B cell (primary cell): ENCODE measurements around the gene KRT27. TPM values are rescaled to one million over a fixed set of nuclear protein-coding genes. Genes with fewer than 3 reads are reported as not detected.

Source experiments
- ATAC-seq: fragments of 200-7000 bp; cut with Tn5 transposase; one replicate; pipeline ENCODE4 v1.10.0; 2021; ENCODE audit warnings: low read depth, mild to moderate bottlenecking, moderate number of reproducible peaks, moderate library complexity
- CTCF ChIA-PET: fragments of 350-600 bp; sonication (Branson Sonifier 250); formaldehyde crosslinking; loops from one replicate; lab custom pipeline; 2021; ENCODE audit warnings: antibody characterized with exemption, inconsistent platforms; lab: Charles Lee
- POLR2A ChIA-PET: fragments of 350-600 bp; sonication (Branson Sonifier 250); formaldehyde crosslinking; loops from one replicate; lab custom pipeline; 2021; ENCODE audit warnings: antibody characterized with exemption; lab: Charles Lee
- DNase-seq: peaks from one replicate; pipeline ENCODE4 v3.0.0; 2013
- H2AFZ ChIP-seq: 2 replicates; pipeline ENCODE4 v1.6.1; 2012; ENCODE audit warnings: mild to moderate bottlenecking, low read depth, low read length; ENCODE audit not compliant: insufficient read depth, poor library complexity, severe bottlenecking
- H3K27ac ChIP-seq, 2 donors: 1 replicate in 1 of 2; 2 replicates in 1 of 2; pipeline ENCODE4 v1.5.1; 2012 to 2013; ENCODE audit warnings: low read length in 2 of 2, mild to moderate bottlenecking in 2 of 2, moderate library complexity in 1 of 2
- H3K27me3 ChIP-seq, 4 experiments: fragments of 200-600 bp in 1 of 4; sonication (generic) in 1 of 4; replicated peaks in 1 of 4; 1 replicate in 2 of 4; 2 replicates in 2 of 4; pipeline versions ENCODE4 v1.6.1 to v1.7.0; 2013 to 2016; ENCODE audit warnings: low read length in 3 of 4, mild to moderate bottlenecking in 2 of 4, mixed read lengths in 1 of 4, moderate library complexity in 1 of 4; ENCODE audit not compliant: insufficient read depth in 4 of 4, control insufficient read depth in 3 of 4; ENCODE audit errors: control extremely low read depth in 1 of 4
- H3K36me3 ChIP-seq, 2 experiments: replicated peaks in 1 of 2; 1 replicate in 1 of 2; 2 replicates in 1 of 2; pipeline versions ENCODE4 v1.6.1 to v1.7.1; 2013; ENCODE audit warnings: low read length in 1 of 2; ENCODE audit not compliant: insufficient read depth in 2 of 2, control insufficient read depth in 1 of 2; ENCODE audit errors: control extremely low read depth in 1 of 2, extremely low read depth in 1 of 2
- H3K4me1 ChIP-seq, 2 donors: fragments of 200-600 bp in 1 of 2; sonication (generic) in 1 of 2; 1 replicate in 1 of 2; 2 replicates in 1 of 2; pipeline versions ENCODE4 v1.5.1 to v1.6.1; 2013 to 2017; ENCODE audit warnings: low read length in 2 of 2; ENCODE audit not compliant: control insufficient read depth in 2 of 2, insufficient read depth in 2 of 2
- H3K4me2 ChIP-seq: replicated peaks from 2 replicates; pipeline ENCODE3; 2012; ENCODE audit warnings: mild to moderate bottlenecking, low read depth, low read length; ENCODE audit not compliant: poor library complexity, severe bottlenecking
- H3K4me3 ChIP-seq, 5 experiments: fragments of 200-600 bp in 1 of 5; sonication (generic) in 1 of 5; 1 replicate in 3 of 5; 2 replicates in 2 of 5; pipeline versions ENCODE4 v1.5.1 to v1.7.0; 2011 to 2016; ENCODE audit warnings: low read length in 4 of 5, mild to moderate bottlenecking in 4 of 5, low read depth in 2 of 5, control low read depth in 1 of 5, moderate library complexity in 1 of 5; ENCODE audit not compliant: insufficient read depth in 1 of 5; ENCODE audit errors: control extremely low read depth in 1 of 5, extremely low read depth in 1 of 5
- H3K79me2 ChIP-seq: fragments of 200-600 bp; sonication (generic); one replicate; pipeline ENCODE4 v1.6.0; 2016; ENCODE audit warnings: low read length; ENCODE audit not compliant: control insufficient read depth, insufficient read depth
- H3K9ac ChIP-seq: fragments of 200-600 bp; sonication (generic); 2 replicates; pipeline ENCODE4 v1.6.1; 2017; ENCODE audit warnings: mild to moderate bottlenecking, low read length, moderate library complexity
- H3K9me3 ChIP-seq, 3 donors: one replicate each; pipeline versions ENCODE4 v1.6.1 to v1.7.1; 2013; ENCODE audit warnings: low read length in 2 of 3; ENCODE audit not compliant: control insufficient read depth in 2 of 3, insufficient read depth in 1 of 3; ENCODE audit errors: control extremely low read depth in 1 of 3
- H4K20me1 ChIP-seq: 2 replicates; pipeline ENCODE4 v1.6.0; 2012; ENCODE audit warnings: mild to moderate bottlenecking, low read length; ENCODE audit not compliant: insufficient read depth, control insufficient read depth, poor library complexity, severe bottlenecking
- H3K27ac Mint-ChIP-seq: one replicate; pipeline ENCODE4 v1.8.0; 2021; ENCODE audit warnings: mixed read lengths
- H3K27me3 Mint-ChIP-seq: one replicate; pipeline ENCODE4 v1.8.0; 2021; ENCODE audit warnings: mixed read lengths
- H3K4me1 Mint-ChIP-seq: one replicate; pipeline ENCODE4 v1.8.0; 2021; ENCODE audit warnings: mixed read lengths
- H3K4me3 Mint-ChIP-seq: one replicate; pipeline ENCODE4 v1.8.0; 2021; ENCODE audit warnings: mixed read lengths
- H3K9me3 Mint-ChIP-seq: one replicate; pipeline ENCODE4 v1.8.0; 2022; ENCODE audit warnings: mixed read lengths; ENCODE audit not compliant: insufficient read depth
- EZH2 ChIP-seq: IDR thresholded peaks from 2 replicates; pipeline ENCODE4 v1.6.1; 2012; ENCODE audit warnings: borderline replicate concordance, low read depth, mild to moderate bottlenecking, moderate library complexity, low read length; ENCODE audit not compliant: insufficient read depth, poor library complexity, severe bottlenecking
- WGBS: methylation state at CpG from one replicate; pipeline ENCODE4 v1.1.5; 2013; ENCODE audit warnings: missing lambda C conversion rate; ENCODE audit not compliant: insufficient coverage; 5-methylcytosine and 5-hydroxymethylcytosine counted together
- intact Hi-C: fragments of 100-400 bp; cut with micrococcal nuclease; formaldehyde crosslinking; loops from one replicate; pipeline ENCODE4 v1.10.0; 2022
- polyA plus RNA-seq: library from polyadenylated mRNA; depleted of rRNA; stranded (reverse); fragments of >200 nt; gene quantifications from 2 replicates; pipeline ENCODE4 v1.2.3, GENCODE V29; 2012
- total RNA-seq, 2 donors: library from RNA; stranded (reverse); fragments of 120-200 nt in 1 of 2; gene quantifications; 1 replicate in 1 of 2; 2 replicates in 1 of 2; pipeline versions ENCODE4 v1.2.3 to v1.2.4, GENCODE V29; 2013 to 2022
- TF ChIP-seq, protein P1 (sequence below): fragments of 200-600 bp; IDR thresholded peaks from one replicate; pipeline ENCODE4 v1.8.0; 2022; ENCODE audit warnings: antibody characterized with exemption, mild to moderate bottlenecking

KRT27 gene
- total and polyA plus RNA-seq, 2 donors (not counting 1 experiment from before 2014, with no cell fraction given) = not detected

DNA sequence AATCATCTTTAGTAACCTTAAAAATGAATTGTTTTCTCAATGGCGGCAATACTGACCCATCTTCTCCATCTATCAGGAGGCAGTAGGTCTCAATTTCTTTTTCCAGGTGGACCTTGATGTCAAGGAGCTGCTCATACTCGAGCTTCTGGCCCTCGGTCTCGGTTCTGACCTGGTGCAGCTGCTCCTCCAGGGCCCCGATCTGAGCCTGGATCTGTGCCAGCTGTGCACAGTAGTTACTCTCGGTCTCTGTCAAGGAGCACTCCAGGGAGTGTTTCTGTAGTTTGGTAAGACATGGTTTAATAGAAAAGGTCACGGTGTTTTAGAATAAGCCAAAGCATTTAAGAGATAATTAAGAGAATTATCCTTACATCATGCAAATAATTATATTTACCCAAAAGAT, 4.9 kb downstream of the KRT27 start:
- peaks cover 5 to 7% of the 10 kb centered on the region in 2 donors for H3K4me1 ChIP-seq
- DNase-seq (no peak), ATAC-seq (no peak)
- peaks cover 0 to 19% (median 16%) of the 10 kb centered on the region in 4 experiments for H3K27me3 ChIP-seq
- H3K36me3 ChIP-seq = no peaks in the 10 kb centered on the region
- no peak overlapping the region for H2AFZ ChIP-seq
- TF ChIP-seq, protein P1, sequence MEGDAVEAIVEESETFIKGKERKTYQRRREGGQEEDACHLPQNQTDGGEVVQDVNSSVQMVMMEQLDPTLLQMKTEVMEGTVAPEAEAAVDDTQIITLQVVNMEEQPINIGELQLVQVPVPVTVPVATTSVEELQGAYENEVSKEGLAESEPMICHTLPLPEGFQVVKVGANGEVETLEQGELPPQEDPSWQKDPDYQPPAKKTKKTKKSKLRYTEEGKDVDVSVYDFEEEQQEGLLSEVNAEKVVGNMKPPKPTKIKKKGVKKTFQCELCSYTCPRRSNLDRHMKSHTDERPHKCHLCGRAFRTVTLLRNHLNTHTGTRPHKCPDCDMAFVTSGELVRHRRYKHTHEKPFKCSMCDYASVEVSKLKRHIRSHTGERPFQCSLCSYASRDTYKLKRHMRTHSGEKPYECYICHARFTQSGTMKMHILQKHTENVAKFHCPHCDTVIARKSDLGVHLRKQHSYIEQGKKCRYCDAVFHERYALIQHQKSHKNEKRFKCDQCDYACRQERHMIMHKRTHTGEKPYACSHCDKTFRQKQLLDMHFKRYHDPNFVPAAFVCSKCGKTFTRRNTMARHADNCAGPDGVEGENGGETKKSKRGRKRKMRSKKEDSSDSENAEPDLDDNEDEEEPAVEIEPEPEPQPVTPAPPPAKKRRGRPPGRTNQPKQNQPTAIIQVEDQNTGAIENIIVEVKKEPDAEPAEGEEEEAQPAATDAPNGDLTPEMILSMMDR = no peak
- no peak for TF ChIP-seq EZH2
- no peaks in the 10 kb centered on the region for H3K79me2 ChIP-seq
- H3K4me3 ChIP-seq = no peak overlapping the region
- POLR2A ChIA-PET = no interaction called here
- WGBS = 92% methylated on average over 5 of the region's 7 CpGs
- H3K9me3 ChIP-seq = peaks cover 0 to 5% (median 0%) of the 10 kb centered on the region in 3 donors
- peaks cover 70% of the 10 kb centered on the region for H3K27me3 Mint-ChIP-seq
- intact Hi-C loops = no loop called here
- H3K9me3 Mint-ChIP-seq = no peaks in the 10 kb centered on the region
- no peaks in the 10 kb centered on the region for H4K20me1 ChIP-seq
- CTCF ChIA-PET = no interaction called here
- H3K9ac ChIP-seq = no peak overlapping the region
- no peak overlapping the region for H3K4me3 Mint-ChIP-seq
- no peak overlapping the region for H3K27ac Mint-ChIP-seq
- no peak overlapping the region for H3K4me2 ChIP-seq
- no peak overlapping the region for H3K27ac ChIP-seq
- H3K4me1 Mint-ChIP-seq = peaks cover 2% of the 10 kb centered on the region

DNA sequence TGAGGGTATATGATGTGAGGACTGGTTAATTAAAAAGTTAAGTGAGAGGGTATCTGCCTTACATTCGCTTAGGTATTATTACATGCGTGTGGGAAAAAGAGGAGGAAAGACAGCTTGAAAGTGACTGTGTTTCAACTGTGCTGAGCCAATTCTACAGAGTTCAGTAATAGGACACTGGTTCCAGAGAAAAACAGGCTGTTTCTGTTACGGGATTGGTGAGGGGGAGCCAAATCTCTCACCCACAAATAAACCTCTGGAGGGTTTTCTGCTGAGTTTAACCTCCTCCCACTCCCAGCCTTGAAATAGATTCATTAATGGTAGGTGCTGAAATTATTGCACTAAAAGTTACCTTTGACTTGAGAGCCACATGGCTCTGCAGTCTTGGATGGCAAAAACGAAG, 6.4 kb downstream of the KRT27 start:
- no peak overlapping the region for H3K27ac Mint-ChIP-seq
- no peak overlapping the region for H3K27ac ChIP-seq
- H3K27me3 ChIP-seq = peaks cover 0 to 23% (median 12%) of the 10 kb centered on the region in 4 experiments
- ATAC-seq (no peak), DNase-seq (no peak)
- H3K79me2 ChIP-seq = no peaks in the 10 kb centered on the region
- H3K9ac ChIP-seq = no peak overlapping the region
- H3K36me3 ChIP-seq = no peaks in the 10 kb centered on the region
- no peaks in the 10 kb centered on the region for H3K9me3 Mint-ChIP-seq
- H2AFZ ChIP-seq = no peak overlapping the region
- TF ChIP-seq, protein P1 = no peak
- no peak for TF ChIP-seq EZH2
- ChIA-PET CTCF (no interaction called here), POLR2A (no interaction called here)
- H3K27me3 Mint-ChIP-seq = peaks cover 74% of the 10 kb centered on the region
- H3K9me3 ChIP-seq = peaks cover 0 to 5% (median 0%) of the 10 kb centered on the region in 3 donors
- WGBS = 94% methylated on average over 2 of the region's 4 CpGs
- no peak overlapping the region for H3K4me3 Mint-ChIP-seq
- H3K4me1 Mint-ChIP-seq = peaks cover 2% of the 10 kb centered on the region
- no peak overlapping the region for H3K4me3 ChIP-seq
- no peak overlapping the region for H3K4me2 ChIP-seq
- intact Hi-C loops = no loop called here
- no peaks in the 10 kb centered on the region for H4K20me1 ChIP-seq
- H3K4me1 ChIP-seq = peaks cover 5 to 7% of the 10 kb centered on the region in 2 donors
